ENCODE measurements around the gene DNAH7.

GRCh38 chr2:196054631-196055030 lies 14.0 kb downstream of the DNAH7 start:
- TF ChIP-seq CTCF (conservative IDR thresholded peaks at IDR 0.05; ENCODE audit: low read depth in 2 of 2) (no peak), POLR2AphosphoS5 (IDR thresholded peaks at IDR 0.05; ENCODE audit: low read depth) (no peak), REST (IDR thresholded peaks at IDR 0.05; ENCODE audit: unreplicated experiment) (no peak), EZH2 (IDR thresholded peaks at IDR 0.05; ENCODE audit: low read depth, unreplicated experiment) (no peak), CREB1 (CRISPR knock-in tag; IDR thresholded peaks at IDR 0.05; ENCODE audit: low read depth) (no peak), ZNF462 (CRISPR knock-in tag; IDR thresholded peaks at IDR 0.05) (no peak), JUNB (IDR thresholded peaks at IDR 0.05; ENCODE audit: unreplicated experiment) (no peak), EZH2phosphoT487 (IDR thresholded peaks at IDR 0.05; ENCODE audit: unreplicated experiment) (no peak)
